Measurements from ENCODE around the gene FYTTD1. TPM values are rescaled to one million over a fixed set of nuclear protein-coding genes. Genes with fewer than 3 reads are reported as not detected.

Gene FYTTD1
- total RNA-seq, 1 experiment from 2014 or later: 23.7 TPM

DNA sequence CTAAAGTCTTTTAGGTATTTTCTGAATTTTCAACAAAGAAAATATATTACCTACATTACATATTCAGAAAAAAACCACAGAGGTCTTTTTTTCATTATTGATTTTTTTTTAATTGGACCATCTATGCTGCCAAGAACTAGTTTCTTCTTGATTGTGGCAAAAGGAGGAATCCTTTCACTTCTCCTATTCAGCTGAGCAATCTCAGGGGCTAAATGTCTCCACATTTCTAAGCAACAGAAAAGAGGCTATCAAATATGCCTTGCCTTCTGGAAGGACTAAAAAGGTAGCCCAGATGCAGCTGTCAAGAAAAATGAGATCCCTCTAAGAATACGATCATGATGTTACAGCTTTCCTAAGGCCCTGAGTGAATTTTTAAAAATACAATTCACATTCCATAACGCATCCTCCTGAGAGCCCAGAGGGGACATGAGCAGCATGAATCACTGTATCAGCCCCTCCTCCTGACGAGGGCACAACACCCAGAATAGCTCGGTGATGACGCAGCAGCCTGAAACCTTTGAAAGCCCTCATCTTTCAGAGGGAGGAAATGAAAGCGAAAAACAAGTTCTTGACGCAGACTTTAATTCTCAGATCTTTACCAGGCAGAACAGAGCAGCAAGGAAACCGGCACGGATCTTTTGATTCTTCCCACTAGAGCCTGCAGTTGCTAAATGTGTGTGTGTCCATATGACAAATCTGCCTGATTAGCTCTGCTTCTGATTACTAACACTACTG, 37.5 kb upstream of the FYTTD1 start:
- ChIA-PET POLR2A (no interaction called here), CTCF (interaction anchor here (0.5 kb wide), 1 partner anchor 1332 kb away, joined by 3 read pairs; no protein-coding TSS in a partner anchor)
- H3K4me1 Mint-ChIP-seq: peaks cover 5% of the 10 kb centered on the region
- ATAC-seq (peak; percentile 92), DNase-seq (ENCODE audit: low spot score) (peak; percentile 37)
- no peaks in the 10 kb centered on the region for H3K27me3 Mint-ChIP-seq (ENCODE audit: low read depth)
- no peak overlapping the region for H3K4me3 Mint-ChIP-seq
- peak overlapping the region; percentile 93 for H3K27ac Mint-ChIP-seq
- TF ChIP-seq, protein P1, sequence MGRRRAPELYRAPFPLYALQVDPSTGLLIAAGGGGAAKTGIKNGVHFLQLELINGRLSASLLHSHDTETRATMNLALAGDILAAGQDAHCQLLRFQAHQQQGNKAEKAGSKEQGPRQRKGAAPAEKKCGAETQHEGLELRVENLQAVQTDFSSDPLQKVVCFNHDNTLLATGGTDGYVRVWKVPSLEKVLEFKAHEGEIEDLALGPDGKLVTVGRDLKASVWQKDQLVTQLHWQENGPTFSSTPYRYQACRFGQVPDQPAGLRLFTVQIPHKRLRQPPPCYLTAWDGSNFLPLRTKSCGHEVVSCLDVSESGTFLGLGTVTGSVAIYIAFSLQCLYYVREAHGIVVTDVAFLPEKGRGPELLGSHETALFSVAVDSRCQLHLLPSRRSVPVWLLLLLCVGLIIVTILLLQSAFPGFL (CRISPR knock-in tag; IDR thresholded peaks at IDR 0.05; ENCODE audit: borderline replicate concordance): no peak
- TF ChIP-seq, protein P2, sequence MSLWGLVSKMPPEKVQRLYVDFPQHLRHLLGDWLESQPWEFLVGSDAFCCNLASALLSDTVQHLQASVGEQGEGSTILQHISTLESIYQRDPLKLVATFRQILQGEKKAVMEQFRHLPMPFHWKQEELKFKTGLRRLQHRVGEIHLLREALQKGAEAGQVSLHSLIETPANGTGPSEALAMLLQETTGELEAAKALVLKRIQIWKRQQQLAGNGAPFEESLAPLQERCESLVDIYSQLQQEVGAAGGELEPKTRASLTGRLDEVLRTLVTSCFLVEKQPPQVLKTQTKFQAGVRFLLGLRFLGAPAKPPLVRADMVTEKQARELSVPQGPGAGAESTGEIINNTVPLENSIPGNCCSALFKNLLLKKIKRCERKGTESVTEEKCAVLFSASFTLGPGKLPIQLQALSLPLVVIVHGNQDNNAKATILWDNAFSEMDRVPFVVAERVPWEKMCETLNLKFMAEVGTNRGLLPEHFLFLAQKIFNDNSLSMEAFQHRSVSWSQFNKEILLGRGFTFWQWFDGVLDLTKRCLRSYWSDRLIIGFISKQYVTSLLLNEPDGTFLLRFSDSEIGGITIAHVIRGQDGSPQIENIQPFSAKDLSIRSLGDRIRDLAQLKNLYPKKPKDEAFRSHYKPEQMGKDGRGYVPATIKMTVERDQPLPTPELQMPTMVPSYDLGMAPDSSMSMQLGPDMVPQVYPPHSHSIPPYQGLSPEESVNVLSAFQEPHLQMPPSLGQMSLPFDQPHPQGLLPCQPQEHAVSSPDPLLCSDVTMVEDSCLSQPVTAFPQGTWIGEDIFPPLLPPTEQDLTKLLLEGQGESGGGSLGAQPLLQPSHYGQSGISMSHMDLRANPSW (CRISPR knock-in tag; conservative IDR thresholded peaks at IDR 0.05; ENCODE audit: low read depth): no peak
- TF ChIP-seq ZBTB21 (CRISPR knock-in tag; IDR thresholded peaks at IDR 0.05; ENCODE audit: borderline replicate concordance): no peak
- TF ChIP-seq, protein P3, sequence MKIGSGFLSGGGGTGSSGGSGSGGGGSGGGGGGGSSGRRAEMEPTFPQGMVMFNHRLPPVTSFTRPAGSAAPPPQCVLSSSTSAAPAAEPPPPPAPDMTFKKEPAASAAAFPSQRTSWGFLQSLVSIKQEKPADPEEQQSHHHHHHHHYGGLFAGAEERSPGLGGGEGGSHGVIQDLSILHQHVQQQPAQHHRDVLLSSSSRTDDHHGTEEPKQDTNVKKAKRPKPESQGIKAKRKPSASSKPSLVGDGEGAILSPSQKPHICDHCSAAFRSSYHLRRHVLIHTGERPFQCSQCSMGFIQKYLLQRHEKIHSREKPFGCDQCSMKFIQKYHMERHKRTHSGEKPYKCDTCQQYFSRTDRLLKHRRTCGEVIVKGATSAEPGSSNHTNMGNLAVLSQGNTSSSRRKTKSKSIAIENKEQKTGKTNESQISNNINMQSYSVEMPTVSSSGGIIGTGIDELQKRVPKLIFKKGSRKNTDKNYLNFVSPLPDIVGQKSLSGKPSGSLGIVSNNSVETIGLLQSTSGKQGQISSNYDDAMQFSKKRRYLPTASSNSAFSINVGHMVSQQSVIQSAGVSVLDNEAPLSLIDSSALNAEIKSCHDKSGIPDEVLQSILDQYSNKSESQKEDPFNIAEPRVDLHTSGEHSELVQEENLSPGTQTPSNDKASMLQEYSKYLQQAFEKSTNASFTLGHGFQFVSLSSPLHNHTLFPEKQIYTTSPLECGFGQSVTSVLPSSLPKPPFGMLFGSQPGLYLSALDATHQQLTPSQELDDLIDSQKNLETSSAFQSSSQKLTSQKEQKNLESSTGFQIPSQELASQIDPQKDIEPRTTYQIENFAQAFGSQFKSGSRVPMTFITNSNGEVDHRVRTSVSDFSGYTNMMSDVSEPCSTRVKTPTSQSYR (CRISPR knock-in tag; IDR thresholded peaks at IDR 0.05): no peak
- TF ChIP-seq ZNF671 (CRISPR knock-in tag; IDR thresholded peaks at IDR 0.05): no peak
- no peak for TF ChIP-seq ETV6 (CRISPR knock-in tag; IDR thresholded peaks at IDR 0.05)
- TF ChIP-seq, protein P4, sequence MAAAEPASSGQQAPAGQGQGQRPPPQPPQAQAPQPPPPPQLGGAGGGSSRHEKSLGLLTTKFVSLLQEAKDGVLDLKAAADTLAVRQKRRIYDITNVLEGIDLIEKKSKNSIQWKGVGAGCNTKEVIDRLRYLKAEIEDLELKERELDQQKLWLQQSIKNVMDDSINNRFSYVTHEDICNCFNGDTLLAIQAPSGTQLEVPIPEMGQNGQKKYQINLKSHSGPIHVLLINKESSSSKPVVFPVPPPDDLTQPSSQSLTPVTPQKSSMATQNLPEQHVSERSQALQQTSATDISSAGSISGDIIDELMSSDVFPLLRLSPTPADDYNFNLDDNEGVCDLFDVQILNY (CRISPR knock-in tag; IDR thresholded peaks at IDR 0.05): no peak
- no peak for TF ChIP-seq PRRX2 (CRISPR knock-in tag; IDR thresholded peaks at IDR 0.05)
- TF ChIP-seq, protein P5, sequence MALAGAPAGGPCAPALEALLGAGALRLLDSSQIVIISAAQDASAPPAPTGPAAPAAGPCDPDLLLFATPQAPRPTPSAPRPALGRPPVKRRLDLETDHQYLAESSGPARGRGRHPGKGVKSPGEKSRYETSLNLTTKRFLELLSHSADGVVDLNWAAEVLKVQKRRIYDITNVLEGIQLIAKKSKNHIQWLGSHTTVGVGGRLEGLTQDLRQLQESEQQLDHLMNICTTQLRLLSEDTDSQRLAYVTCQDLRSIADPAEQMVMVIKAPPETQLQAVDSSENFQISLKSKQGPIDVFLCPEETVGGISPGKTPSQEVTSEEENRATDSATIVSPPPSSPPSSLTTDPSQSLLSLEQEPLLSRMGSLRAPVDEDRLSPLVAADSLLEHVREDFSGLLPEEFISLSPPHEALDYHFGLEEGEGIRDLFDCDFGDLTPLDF (CRISPR knock-in tag; IDR thresholded peaks at IDR 0.05): no peak
- TF ChIP-seq ZNF138 (CRISPR knock-in tag; conservative IDR thresholded peaks at IDR 0.05): no peak
- H3K9me3 Mint-ChIP-seq: no peaks in the 10 kb centered on the region
- H3K36me3 Mint-ChIP-seq: peaks cover 12% of the 10 kb centered on the region

DNA sequence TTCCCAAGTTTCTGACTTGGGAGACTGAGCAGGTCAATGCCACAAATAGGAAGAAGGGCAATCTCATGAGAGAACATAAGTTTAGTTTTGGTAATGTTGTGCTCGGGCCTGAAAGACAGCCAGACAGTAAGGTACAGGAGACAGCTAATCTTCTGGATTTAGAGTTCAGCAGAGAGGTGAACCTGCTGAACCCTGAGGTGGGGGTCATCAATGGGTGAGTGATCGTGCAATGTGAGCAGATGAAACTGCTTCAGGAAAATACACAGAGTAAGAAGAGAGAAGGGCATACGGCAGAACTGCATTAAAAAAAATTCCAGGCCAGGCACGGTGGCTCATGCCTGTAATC, 36.2 kb upstream of the FYTTD1 start:
- no peaks in the 10 kb centered on the region for H3K27me3 Mint-ChIP-seq (ENCODE audit: low read depth)
- TF ChIP-seq NFATC4 (CRISPR knock-in tag; IDR thresholded peaks at IDR 0.05) (no peak), ATF1 (CRISPR knock-in tag; IDR thresholded peaks at IDR 0.05) (no peak), GABPB1 (CRISPR knock-in tag; IDR thresholded peaks at IDR 0.05) (no peak), SMAD4 (CRISPR knock-in tag; IDR thresholded peaks at IDR 0.05) (no peak)
- TF ChIP-seq, protein P6, sequence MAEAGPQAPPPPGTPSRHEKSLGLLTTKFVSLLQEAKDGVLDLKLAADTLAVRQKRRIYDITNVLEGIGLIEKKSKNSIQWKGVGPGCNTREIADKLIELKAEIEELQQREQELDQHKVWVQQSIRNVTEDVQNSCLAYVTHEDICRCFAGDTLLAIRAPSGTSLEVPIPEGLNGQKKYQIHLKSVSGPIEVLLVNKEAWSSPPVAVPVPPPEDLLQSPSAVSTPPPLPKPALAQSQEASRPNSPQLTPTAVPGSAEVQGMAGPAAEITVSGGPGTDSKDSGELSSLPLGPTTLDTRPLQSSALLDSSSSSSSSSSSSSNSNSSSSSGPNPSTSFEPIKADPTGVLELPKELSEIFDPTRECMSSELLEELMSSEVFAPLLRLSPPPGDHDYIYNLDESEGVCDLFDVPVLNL (CRISPR knock-in tag; IDR thresholded peaks at IDR 0.05; ENCODE audit: borderline replicate concordance, low read depth): no peak
- TF ChIP-seq, protein P7, sequence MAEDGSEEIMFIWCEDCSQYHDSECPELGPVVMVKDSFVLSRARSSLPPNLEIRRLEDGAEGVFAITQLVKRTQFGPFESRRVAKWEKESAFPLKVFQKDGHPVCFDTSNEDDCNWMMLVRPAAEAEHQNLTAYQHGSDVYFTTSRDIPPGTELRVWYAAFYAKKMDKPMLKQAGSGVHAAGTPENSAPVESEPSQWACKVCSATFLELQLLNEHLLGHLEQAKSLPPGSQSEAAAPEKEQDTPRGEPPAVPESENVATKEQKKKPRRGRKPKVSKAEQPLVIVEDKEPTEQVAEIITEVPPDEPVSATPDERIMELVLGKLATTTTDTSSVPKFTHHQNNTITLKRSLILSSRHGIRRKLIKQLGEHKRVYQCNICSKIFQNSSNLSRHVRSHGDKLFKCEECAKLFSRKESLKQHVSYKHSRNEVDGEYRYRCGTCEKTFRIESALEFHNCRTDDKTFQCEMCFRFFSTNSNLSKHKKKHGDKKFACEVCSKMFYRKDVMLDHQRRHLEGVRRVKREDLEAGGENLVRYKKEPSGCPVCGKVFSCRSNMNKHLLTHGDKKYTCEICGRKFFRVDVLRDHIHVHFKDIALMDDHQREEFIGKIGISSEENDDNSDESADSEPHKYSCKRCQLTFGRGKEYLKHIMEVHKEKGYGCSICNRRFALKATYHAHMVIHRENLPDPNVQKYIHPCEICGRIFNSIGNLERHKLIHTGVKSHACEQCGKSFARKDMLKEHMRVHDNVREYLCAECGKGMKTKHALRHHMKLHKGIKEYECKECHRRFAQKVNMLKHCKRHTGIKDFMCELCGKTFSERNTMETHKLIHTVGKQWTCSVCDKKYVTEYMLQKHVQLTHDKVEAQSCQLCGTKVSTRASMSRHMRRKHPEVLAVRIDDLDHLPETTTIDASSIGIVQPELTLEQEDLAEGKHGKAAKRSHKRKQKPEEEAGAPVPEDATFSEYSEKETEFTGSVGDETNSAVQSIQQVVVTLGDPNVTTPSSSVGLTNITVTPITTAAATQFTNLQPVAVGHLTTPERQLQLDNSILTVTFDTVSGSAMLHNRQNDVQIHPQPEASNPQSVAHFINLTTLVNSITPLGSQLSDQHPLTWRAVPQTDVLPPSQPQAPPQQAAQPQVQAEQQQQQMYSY (CRISPR knock-in tag; IDR thresholded peaks at IDR 0.05): no peak
- TF ChIP-seq, protein P8, sequence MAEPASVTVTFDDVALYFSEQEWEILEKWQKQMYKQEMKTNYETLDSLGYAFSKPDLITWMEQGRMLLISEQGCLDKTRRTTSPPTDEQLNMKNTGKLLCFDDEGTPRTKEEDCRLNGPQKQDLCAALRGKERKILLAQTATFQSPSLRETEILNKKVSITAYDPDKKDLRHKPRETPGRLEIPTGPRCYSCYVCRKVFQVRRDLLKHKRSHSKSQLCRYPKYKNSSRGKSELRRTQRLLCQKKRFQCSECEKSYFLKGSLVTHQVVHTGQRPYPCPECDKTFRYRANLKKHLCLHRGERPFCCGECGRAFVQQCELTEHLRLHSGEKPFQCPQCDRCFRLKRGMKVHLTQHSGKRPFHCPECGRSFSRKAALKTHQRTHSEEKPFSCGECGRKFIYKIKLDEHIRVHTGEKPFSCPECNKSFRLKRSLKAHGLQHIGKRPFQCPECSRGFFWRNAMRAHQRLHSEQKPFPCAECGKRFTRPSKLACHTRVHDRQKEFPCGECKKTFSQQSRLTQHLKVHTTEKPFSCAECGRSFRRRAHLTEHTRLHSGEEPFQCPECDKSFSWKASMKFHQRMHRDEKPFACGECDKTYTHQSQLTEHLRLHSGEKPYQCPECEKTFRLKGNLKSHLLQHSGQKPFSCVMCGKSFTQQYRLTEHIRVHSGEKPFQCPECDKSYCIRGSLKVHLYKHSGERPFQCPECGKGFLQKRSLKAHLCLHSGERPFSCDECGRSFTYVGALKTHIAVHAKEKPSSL (CRISPR knock-in tag; conservative IDR thresholded peaks at IDR 0.05): no peak
- peaks cover 5% of the 10 kb centered on the region for H3K4me1 Mint-ChIP-seq
- CTCF ChIA-PET: no interaction called here
- peaks cover 22% of the 10 kb centered on the region for H3K36me3 Mint-ChIP-seq
- peak overlapping the region; percentile 78 for H3K27ac Mint-ChIP-seq
- DNase-seq (ENCODE audit: low spot score): no peak
- no peak for ATAC-seq
- POLR2A ChIA-PET: no interaction called here
- H3K4me3 Mint-ChIP-seq: no peak overlapping the region
- peaks cover 4% of the 10 kb centered on the region; the same call in 1 of the 2 replicates for H3K9me3 Mint-ChIP-seq
